HepG2 (cell line): ENCODE results near the gene SLC2A4. TPM values are rescaled to one million over a fixed set of nuclear protein-coding genes. Genes with fewer than 3 reads are reported as not detected.
A peak's percentile ranks its signal among the peaks of the same experiment; 100 is the strongest.

Source experiments
- ARID3A ChIP-seq: IDR thresholded peaks from 2 replicates; pipeline ENCODE4 v1.6.1; 2012; ENCODE audit warnings: low read depth, low read length, improper control_type of control experiment
- CCAR2 ChIP-seq: fragments of 200-400 bp; formaldehyde crosslinking; optimal IDR thresholded peaks from 2 replicates; pipeline ENCODE3; 2018; ENCODE audit warnings: low read depth, mild to moderate bottlenecking, low read length, moderate library complexity
- HES4 ChIP-seq: sonication (generic); formaldehyde crosslinking; IDR thresholded peaks from 2 replicates; pipeline ENCODE4 v1.9.0; 2021; ENCODE audit warnings: mild to moderate bottlenecking, missing genetic modification reagents, borderline replicate concordance
- KLF16 ChIP-seq, 2 experiments: sonication (generic) in 1 of 2; formaldehyde crosslinking in 1 of 2; IDR thresholded peaks; 2 replicates each; pipeline versions ENCODE4 v1.6.1 to v1.8.0; 2016 to 2023; ENCODE audit warnings: missing genetic modification reagents in 2 of 2, missing compliant biosample characterization in 1 of 2
- MLX ChIP-seq: IDR thresholded peaks from 2 replicates; pipeline ENCODE4 v1.6.1; 2016
- PBX2 ChIP-seq: IDR thresholded peaks from 2 replicates; pipeline ENCODE4 v1.6.1; 2016; ENCODE audit warnings: control low read depth
- RBFOX2 ChIP-seq: fragments of 200-400 bp; formaldehyde crosslinking; IDR thresholded peaks from 2 replicates; pipeline ENCODE4 v1.6.1; 2017; ENCODE audit warnings: low read depth, mild to moderate bottlenecking, low read length
- RELA ChIP-seq: sonication (generic); formaldehyde crosslinking; IDR thresholded peaks from 2 replicates; pipeline ENCODE4 v1.4.0; 2020; ENCODE audit warnings: missing genetic modification reagents
- RXRA ChIP-seq: sonication (generic); formaldehyde crosslinking; IDR thresholded peaks from 2 replicates; pipeline ENCODE4 v1.5.1; 2020; ENCODE audit warnings: missing genetic modification reagents
- SP5 ChIP-seq: IDR thresholded peaks from 2 replicates; pipeline ENCODE4 v1.6.1; 2016; ENCODE audit warnings: low read depth, borderline replicate concordance
- SPEN ChIP-seq: sonication (generic); formaldehyde crosslinking; IDR thresholded peaks from 2 replicates; pipeline ENCODE4 v1.5.1; 2020; ENCODE audit warnings: low read depth, mild to moderate bottlenecking, missing genetic modification reagents
- YEATS4 ChIP-seq: sonication (generic); formaldehyde crosslinking; IDR thresholded peaks from 2 replicates; pipeline ENCODE4 v1.4.0; 2020; ENCODE audit warnings: missing genetic modification reagents, borderline replicate concordance
- ZNF225 ChIP-seq: sonication (generic); formaldehyde crosslinking; IDR thresholded peaks from 2 replicates; pipeline ENCODE4 v1.4.0; 2020; ENCODE audit warnings: mild to moderate bottlenecking, missing genetic modification reagents
- ZNF552 ChIP-seq: sonication (generic); formaldehyde crosslinking; IDR thresholded peaks from 2 replicates; pipeline ENCODE4 v1.9.0; 2022; ENCODE audit warnings: missing genetic modification reagents, mild to moderate bottlenecking, borderline replicate concordance
- ZNF567 ChIP-seq: sonication (generic); formaldehyde crosslinking; IDR thresholded peaks from 2 replicates; pipeline ENCODE4 v1.8.1; 2023; ENCODE audit warnings: mild to moderate bottlenecking, missing genetic modification reagents, borderline replicate concordance
- ZNF598 ChIP-seq: sonication (generic); formaldehyde crosslinking; IDR thresholded peaks from 2 replicates; pipeline ENCODE4 v1.5.1; 2020; ENCODE audit warnings: mild to moderate bottlenecking, missing genetic modification reagents, borderline replicate concordance
- ZNF710 ChIP-seq: sonication (generic); formaldehyde crosslinking; IDR thresholded peaks from 2 replicates; pipeline ENCODE4 v1.5.0; 2020; ENCODE audit warnings: mild to moderate bottlenecking, missing genetic modification reagents, borderline replicate concordance
- polyA plus RNA-seq, 8 experiments: library from polyadenylated mRNA; depleted of rRNA in 3 of 8; stranded (reverse) in 7 of 8; unstranded in 1 of 8; fragments of >200 nt; fragmentation: Illumina TruSeq in 4 of 8; extraction: Trizol in 4 of 8; gene quantifications; 2 replicates each; pipeline versions ENCODE4 v1.2.1 to v1.2.3, GENCODE V29; 2011 to 2016; ENCODE audit warnings: low read depth in 4 of 8, missing spikeins in 1 of 8, mixed read lengths in 1 of 8; ENCODE audit not compliant: insufficient read depth in 1 of 8
- total RNA-seq, 5 experiments: library from RNA; depleted of rRNA; stranded (reverse); fragments of >200 nt; fragmentation: Illumina TruSeq; extraction: Trizol; gene quantifications; 2 replicates each; pipeline ENCODE4 v1.2.3, GENCODE V29; 2016; ENCODE audit warnings: low read depth in 1 of 5
- TF ChIP-seq, protein P1 (sequence below): sonication (generic); formaldehyde crosslinking; IDR thresholded peaks from 2 replicates; pipeline ENCODE4 v1.5.1; 2020; ENCODE audit warnings: missing genetic modification reagents, mild to moderate bottlenecking, borderline replicate concordance
- TF ChIP-seq, protein P2 (sequence below): sonication (generic); formaldehyde crosslinking; IDR thresholded peaks from 2 replicates; pipeline ENCODE4 v1.4.0; 2020; ENCODE audit warnings: low read depth, mild to moderate bottlenecking, missing genetic modification reagents

The SLC2A4 gene
- total and polyA plus RNA-seq, 2 of the 13 experiments (the other 11 are each of a cell fraction or from before 2014, with no cell fraction given) = 4.9 to 5.8 TPM

- TF ChIP-seq RELA (CRISPR knock-in tag) (no peak), SPEN (CRISPR knock-in tag) (peak; percentile 54; the same call in 1 of the 2 replicates), ZNF552 (no peak), MLX (CRISPR knock-in tag) (no peak), ZNF567 (CRISPR knock-in tag) (no peak), YEATS4 (CRISPR knock-in tag) (peak; percentile 24; the same call in 1 of the 2 replicates), ARID3A (no peak), ZNF225 (CRISPR knock-in tag) (peak; percentile 68; the same call in 1 of the 2 replicates), RBFOX2 (peak; percentile 90), PBX2 (no peak), SP5 (CRISPR knock-in tag) (0 out of 2 replicates have a peak, but pooled peaks have one; percentile 32), HES4 (CRISPR knock-in tag) (no peak), KLF16 (CRISPR knock-in tag; IDR thresholded peaks at IDR 0.05) (peak in 1 of 2 experiments; percentile 61; a peak in 2 of 4 replicates), ZNF710 (CRISPR knock-in tag) (peak; percentile 88; the same call in 1 of the 2 replicates), CCAR2 (no peak), ZNF598 (CRISPR knock-in tag) (no peak), RXRA (0 out of 2 replicates have a peak, but pooled peaks have one; percentile 30)
- TF ChIP-seq, protein P1, sequence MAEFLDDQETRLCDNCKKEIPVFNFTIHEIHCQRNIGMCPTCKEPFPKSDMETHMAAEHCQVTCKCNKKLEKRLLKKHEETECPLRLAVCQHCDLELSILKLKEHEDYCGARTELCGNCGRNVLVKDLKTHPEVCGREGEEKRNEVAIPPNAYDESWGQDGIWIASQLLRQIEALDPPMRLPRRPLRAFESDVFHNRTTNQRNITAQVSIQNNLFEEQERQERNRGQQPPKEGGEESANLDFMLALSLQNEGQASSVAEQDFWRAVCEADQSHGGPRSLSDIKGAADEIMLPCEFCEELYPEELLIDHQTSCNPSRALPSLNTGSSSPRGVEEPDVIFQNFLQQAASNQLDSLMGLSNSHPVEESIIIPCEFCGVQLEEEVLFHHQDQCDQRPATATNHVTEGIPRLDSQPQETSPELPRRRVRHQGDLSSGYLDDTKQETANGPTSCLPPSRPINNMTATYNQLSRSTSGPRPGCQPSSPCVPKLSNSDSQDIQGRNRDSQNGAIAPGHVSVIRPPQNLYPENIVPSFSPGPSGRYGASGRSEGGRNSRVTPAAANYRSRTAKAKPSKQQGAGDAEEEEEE (CRISPR knock-in tag) = no peak
- TF ChIP-seq, protein P2, sequence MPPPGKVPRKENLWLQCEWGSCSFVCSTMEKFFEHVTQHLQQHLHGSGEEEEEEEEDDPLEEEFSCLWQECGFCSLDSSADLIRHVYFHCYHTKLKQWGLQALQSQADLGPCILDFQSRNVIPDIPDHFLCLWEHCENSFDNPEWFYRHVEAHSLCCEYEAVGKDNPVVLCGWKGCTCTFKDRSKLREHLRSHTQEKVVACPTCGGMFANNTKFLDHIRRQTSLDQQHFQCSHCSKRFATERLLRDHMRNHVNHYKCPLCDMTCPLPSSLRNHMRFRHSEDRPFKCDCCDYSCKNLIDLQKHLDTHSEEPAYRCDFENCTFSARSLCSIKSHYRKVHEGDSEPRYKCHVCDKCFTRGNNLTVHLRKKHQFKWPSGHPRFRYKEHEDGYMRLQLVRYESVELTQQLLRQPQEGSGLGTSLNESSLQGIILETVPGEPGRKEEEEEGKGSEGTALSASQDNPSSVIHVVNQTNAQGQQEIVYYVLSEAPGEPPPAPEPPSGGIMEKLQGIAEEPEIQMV (CRISPR knock-in tag) = peak; percentile 20; the same call in 1 of the 2 replicates
Observed at GRCh38 chr17:7239091-7240027, 42.2 kb upstream of the SLC2A4 start, which contains the start of gene PHF23 (continued).
